Fibroblast of pulmonary artery (primary cell): ENCODE results near the gene ZNF888.
"Not testable (repeated sequence)": the region's sequence is repeated elsewhere in the genome, so short reads cannot be mapped to it uniquely, and the experiment has no call there.

Source experiments
- DNase-seq: peaks from one replicate; pipeline ENCODE4 v3.0.0-alpha.2; 2010; ENCODE audit warnings: low read depth
- H3K4me3 ChIP-seq: replicated peaks from 2 replicates; pipeline ENCODE4 v1.5.1; 2011; ENCODE audit warnings: low read depth, mild to moderate bottlenecking, control low read depth, low read length, moderate library complexity
- CTCF ChIP-seq: IDR thresholded peaks from 2 replicates; pipeline ENCODE4 v1.5.1; 2011; ENCODE audit warnings: mild to moderate bottlenecking, control low read depth, low read length, inconsistent platforms; ENCODE audit errors: missing control alignments

ZNF888 gene

GRCh38 chr19:52936954-52937325, 13.7 kb upstream of the ZNF888 start:
- no peak for DNase-seq
- TF ChIP-seq CTCF, result no peak
- H3K4me3 ChIP-seq, result no peak overlapping the region

- TF ChIP-seq CTCF, result no peak
- no peak overlapping the region for H3K4me3 ChIP-seq
- no peak for DNase-seq
These were observed 13.1 kb upstream of the ZNF888 start for GRCh38 chr19:52936151-52936953.

GRCh38 chr19:52935434-52935833, 12.2 kb upstream of the ZNF888 start:
- DNase-seq, result peak; percentile 20
- no peak overlapping the region for H3K4me3 ChIP-seq
- no peak for TF ChIP-seq CTCF

GRCh38 chr19:52924641-52925040, 1.4 kb upstream of the ZNF888 start:
- DNase-seq, result not testable (repeated sequence)

GRCh38 chr19:52923778-52924593, 758 bp upstream of the ZNF888 start:
- no peak for TF ChIP-seq CTCF
- H3K4me3 ChIP-seq, result peak overlapping the region; percentile 73
- DNase-seq, result peak; percentile 26

More at GRCh38 chr19:52924641-52925040, 1.4 kb upstream of the ZNF888 start:
- not testable (repeated sequence) for H3K4me3 ChIP-seq

- no peak for DNase-seq
- H3K4me3 ChIP-seq, result no peak overlapping the region
- TF ChIP-seq CTCF, result no peak
These were observed 5.7 kb downstream of the ZNF888 start for GRCh38 chr19:52917531-52917930.

GRCh38 chr19:52910648-52911047, 12.6 kb downstream of the ZNF888 start:
- no peak for TF ChIP-seq CTCF
- DNase-seq, result no peak
- no peak overlapping the region for H3K4me3 ChIP-seq

GRCh38 chr19:52904052-52904780, 19.0 kb downstream of the ZNF888 start:
- DNase-seq, result not testable (repeated sequence)

More at GRCh38 chr19:52904052-52904780, 19.0 kb downstream of the ZNF888 start:
- H3K4me3 ChIP-seq, result not testable (repeated sequence)
